Esophagus muscularis mucosa (tissue), 3 donors: ENCODE results near the gene DRG1.

Source experiments
- POLR2AphosphoS5 ChIP-seq, 2 donors: sonication (generic); formaldehyde crosslinking; IDR thresholded peaks; one replicate each; pipeline ENCODE4 v1.6.1; 2017; ENCODE audit warnings: antibody characterized with exemption in 2 of 2
- TF ChIP-seq, protein P1 (sequence below), 3 experiments: fragments of 200-600 bp in 2 of 3; fragments of 450-650 bp in 1 of 3; sonication (generic) in 2 of 3; IDR thresholded peaks; one replicate each; pipeline ENCODE4 v1.5.1; 2017 to 2019; ENCODE audit warnings: antibody characterized with exemption in 3 of 3, mild to moderate bottlenecking in 2 of 3, moderate library complexity in 1 of 3

DNA sequence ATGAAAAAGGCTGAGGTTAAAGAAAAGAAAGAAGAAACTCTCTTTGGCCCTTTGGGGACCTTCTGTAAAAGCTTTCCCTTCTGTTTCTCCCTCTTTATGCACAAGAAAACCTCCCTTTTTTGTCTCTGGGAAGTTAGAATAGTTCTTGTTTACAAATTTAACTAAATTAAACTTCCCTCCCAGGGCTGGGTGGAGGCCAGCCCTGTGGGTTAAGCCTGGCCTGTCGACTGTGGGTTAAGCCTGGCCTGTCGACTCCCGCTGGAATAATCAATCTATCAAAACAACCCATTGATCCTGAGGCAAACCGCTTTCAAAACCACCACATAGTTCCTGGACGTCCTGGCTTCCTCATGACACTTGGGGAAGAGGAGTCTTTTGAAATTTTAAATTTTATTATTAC, 1.2 kb upstream of the DRG1 start:
- TF ChIP-seq POLR2AphosphoS5 (IDR thresholded peaks at IDR 0.05): no peak
- TF ChIP-seq, protein P1, sequence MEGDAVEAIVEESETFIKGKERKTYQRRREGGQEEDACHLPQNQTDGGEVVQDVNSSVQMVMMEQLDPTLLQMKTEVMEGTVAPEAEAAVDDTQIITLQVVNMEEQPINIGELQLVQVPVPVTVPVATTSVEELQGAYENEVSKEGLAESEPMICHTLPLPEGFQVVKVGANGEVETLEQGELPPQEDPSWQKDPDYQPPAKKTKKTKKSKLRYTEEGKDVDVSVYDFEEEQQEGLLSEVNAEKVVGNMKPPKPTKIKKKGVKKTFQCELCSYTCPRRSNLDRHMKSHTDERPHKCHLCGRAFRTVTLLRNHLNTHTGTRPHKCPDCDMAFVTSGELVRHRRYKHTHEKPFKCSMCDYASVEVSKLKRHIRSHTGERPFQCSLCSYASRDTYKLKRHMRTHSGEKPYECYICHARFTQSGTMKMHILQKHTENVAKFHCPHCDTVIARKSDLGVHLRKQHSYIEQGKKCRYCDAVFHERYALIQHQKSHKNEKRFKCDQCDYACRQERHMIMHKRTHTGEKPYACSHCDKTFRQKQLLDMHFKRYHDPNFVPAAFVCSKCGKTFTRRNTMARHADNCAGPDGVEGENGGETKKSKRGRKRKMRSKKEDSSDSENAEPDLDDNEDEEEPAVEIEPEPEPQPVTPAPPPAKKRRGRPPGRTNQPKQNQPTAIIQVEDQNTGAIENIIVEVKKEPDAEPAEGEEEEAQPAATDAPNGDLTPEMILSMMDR (IDR thresholded peaks at IDR 0.05): no peak
